AG04450 (cell line): ENCODE measurements around the gene RPL37A. TPM values are rescaled to one million over a fixed set of nuclear protein-coding genes. Genes with fewer than 3 reads are reported as not detected.

ENCODE experiments used
- CTCF ChIA-PET: fragments of 300-600, 350-600 bp; formaldehyde crosslinking; extraction: SDS; loops from one replicate; lab custom pipeline; 2022; ENCODE audit warnings: antibody characterized with exemption, inconsistent platforms; lab: Charles Lee
- POLR2A ChIA-PET: fragments of 350-600 bp; formaldehyde crosslinking; extraction: SDS; loops from one replicate; lab custom pipeline; 2021; ENCODE audit warnings: antibody characterized with exemption, inconsistent platforms; lab: Yijun Ruan, JAX
- DNase-seq: peaks from one replicate; pipeline ENCODE4 v3.0.0-alpha.2; 2011; ENCODE audit warnings: low read depth, low spot score
- H3K27ac ChIP-seq: one replicate; pipeline ENCODE4 v1.5.1; 2012; ENCODE audit warnings: low read depth, low read length, control low read depth
- H3K27me3 ChIP-seq: one replicate; pipeline ENCODE4 v1.6.0; 2012; ENCODE audit warnings: low read length; ENCODE audit not compliant: control insufficient read depth, insufficient read depth
- H3K4me3 ChIP-seq: 2 replicates; pipeline ENCODE4 v1.5.1; 2011; ENCODE audit warnings: mild to moderate bottlenecking, low read depth, low read length, control low read depth
- H3K9me3 ChIP-seq: 2 replicates; pipeline ENCODE4 v1.5.1; 2012; ENCODE audit warnings: low read length; ENCODE audit not compliant: control insufficient read depth, insufficient read depth
- CTCF ChIP-seq: IDR thresholded peaks from 2 replicates; pipeline ENCODE4 v1.5.1; 2011; ENCODE audit warnings: low read depth, low read length, control low read depth, inconsistent platforms
- polyA plus RNA-seq: library from polyadenylated mRNA; depleted of rRNA; stranded (reverse); fragments of >200 nt; gene quantifications from 2 replicates; pipeline ENCODE4 v1.2.3, GENCODE V29; 2011

Gene RPL37A
- polyA plus RNA-seq, 1 experiment: 3,563 TPM

- no peak overlapping the region for H3K27ac ChIP-seq
- DNase-seq: no peak
- H3K27me3 ChIP-seq: no peaks in the 10 kb centered on the region
- peaks cover 4% of the 10 kb centered on the region; the same call in 1 of the 2 replicates for H3K9me3 ChIP-seq
- no peak overlapping the region for H3K4me3 ChIP-seq
- CTCF ChIA-PET: interaction anchor here (1.5 kb wide), 1 partner anchor 20 kb away, joined by 6 read pairs; no protein-coding TSS in a partner anchor
- POLR2A ChIA-PET: no interaction called here
- TF ChIP-seq CTCF: no peak
These were observed 41.2 kb downstream of the RPL37A start for GRCh38 chr2:216539791-216540241.

DNA sequence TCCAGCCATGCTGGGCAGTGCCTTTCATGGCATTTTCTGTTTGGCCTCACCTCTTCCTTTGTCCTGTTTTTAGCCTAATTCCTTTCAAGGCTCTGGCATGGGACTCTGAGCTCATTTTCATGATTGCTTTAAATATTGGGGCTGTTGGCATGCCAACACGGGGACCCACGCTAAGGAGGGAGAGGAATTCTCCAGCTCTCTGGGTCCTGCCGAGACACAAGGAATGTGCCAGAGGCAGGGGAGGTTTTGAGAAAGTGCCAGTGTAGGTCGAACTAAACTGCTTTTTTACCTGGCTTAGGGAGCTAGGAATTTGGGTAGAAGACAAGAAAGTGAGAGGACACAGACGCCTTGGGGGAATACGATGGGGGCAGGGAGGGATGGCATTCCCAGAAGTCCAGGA is 42.3 kb downstream of the RPL37A start:
- POLR2A ChIA-PET: no interaction called here
- CTCF ChIA-PET: interaction anchor here (1.5 kb wide), 1 partner anchor 21 kb away, joined by 6 read pairs; no protein-coding TSS in a partner anchor
- Histone ChIP-seq H3K4me3 (no peak overlapping the region), H3K9me3 (peaks cover 4% of the 10 kb centered on the region; the same call in 1 of the 2 replicates), H3K27ac (no peak overlapping the region), H3K27me3 (no peaks in the 10 kb centered on the region)
- TF ChIP-seq CTCF: no peak
- no peak for DNase-seq

GRCh38 chr2:216541505-216541904 is 42.9 kb downstream of the RPL37A start:
- TF ChIP-seq CTCF: no peak
- Histone ChIP-seq H3K4me3 (no peak overlapping the region), H3K27me3 (no peaks in the 10 kb centered on the region), H3K9me3 (peaks cover 4% of the 10 kb centered on the region; the same call in 1 of the 2 replicates), H3K27ac (no peak overlapping the region)
- no peak for DNase-seq
- CTCF ChIA-PET: interaction anchor here (1.5 kb wide), 1 partner anchor 22 kb away, joined by 6 read pairs; no protein-coding TSS in a partner anchor
- POLR2A ChIA-PET: no interaction called here

- POLR2A ChIA-PET: interaction anchor here (0.6 kb wide), 1 partner anchor 1645 kb away, joined by 6 read pairs; no protein-coding TSS in a partner anchor
- no peak for DNase-seq
- no peaks in the 10 kb centered on the region for H3K9me3 ChIP-seq
- CTCF ChIA-PET: interaction anchor here (1.1 to 1.4 kb wide), 2 partner anchors 26 to 28 kb away, joined by 3 to 4 read pairs; no protein-coding TSS in a partner anchor
- no peak for TF ChIP-seq CTCF
- H3K4me3 ChIP-seq: no peak overlapping the region
- no peak overlapping the region for H3K27ac ChIP-seq
- H3K27me3 ChIP-seq: no peaks in the 10 kb centered on the region
These were observed 46.7 kb downstream of the RPL37A start for GRCh38 chr2:216545359-216545758.

GRCh38 chr2:216546241-216546640 is 47.6 kb downstream of the RPL37A start:
- no peak overlapping the region for H3K27ac ChIP-seq
- DNase-seq: no peak
- H3K27me3 ChIP-seq: no peaks in the 10 kb centered on the region
- H3K4me3 ChIP-seq: no peak overlapping the region
- TF ChIP-seq CTCF: no peak
- CTCF ChIA-PET: interaction anchor here (0.6 to 1.4 kb wide), 2 partner anchors 8 to 27 kb away, joined by 4 read pairs; no protein-coding TSS in a partner anchor
- H3K9me3 ChIP-seq: no peaks in the 10 kb centered on the region
- POLR2A ChIA-PET: no interaction called here
